HL-60 (cell line): ENCODE measurements around the gene RIPK4.

Experiments used
- DNase-seq, 2 experiments: peaks; one replicate each; pipeline ENCODE4 v3.0.0-alpha.2; 2010 to 2020; ENCODE audit warnings: low read depth in 1 of 2, low spot score in 1 of 2
- H3K27ac ChIP-seq: fragments of 250-450 bp; sonication (Bioruptor Pico); replicated peaks from 2 replicates; pipeline ENCODE4 v1.5.1; 2020; ENCODE audit warnings: mild to moderate bottlenecking, moderate library complexity
- H3K27me3 ChIP-seq: fragments of 250-450 bp; sonication (Bioruptor Pico); 2 replicates; pipeline ENCODE4 v1.5.1; 2021; ENCODE audit warnings: mild to moderate bottlenecking, moderate library complexity; ENCODE audit not compliant: insufficient read depth, poor library complexity, severe bottlenecking
- H3K4me3 ChIP-seq: replicated peaks from 2 replicates; pipeline ENCODE4 v1.5.1; 2011; ENCODE audit warnings: mild to moderate bottlenecking, control low read depth, low read length; ENCODE audit not compliant: insufficient read depth
- CTCF ChIP-seq: IDR thresholded peaks from one replicate; pipeline ENCODE4 v1.5.1; 2011; ENCODE audit warnings: low read length, control low read depth, inconsistent platforms; ENCODE audit not compliant: insufficient read depth
- GABPA ChIP-seq: IDR thresholded peaks from 2 replicates; pipeline ENCODE4 v1.6.1; 2012; ENCODE audit warnings: low read depth
- POLR2AphosphoS5 ChIP-seq: IDR thresholded peaks from 2 replicates; pipeline ENCODE4 v1.6.1; 2012; ENCODE audit warnings: low read depth
- SPI1 ChIP-seq: IDR thresholded peaks from 2 replicates; pipeline ENCODE4 v1.6.1; 2012; ENCODE audit warnings: low read depth, mild to moderate bottlenecking, borderline replicate concordance
- TF ChIP-seq, protein P1 (sequence below): IDR thresholded peaks from 2 replicates; pipeline ENCODE4 v1.6.1; 2012; ENCODE audit warnings: low read depth; ENCODE audit not compliant: insufficient replicate concordance

RIPK4 gene

DNA sequence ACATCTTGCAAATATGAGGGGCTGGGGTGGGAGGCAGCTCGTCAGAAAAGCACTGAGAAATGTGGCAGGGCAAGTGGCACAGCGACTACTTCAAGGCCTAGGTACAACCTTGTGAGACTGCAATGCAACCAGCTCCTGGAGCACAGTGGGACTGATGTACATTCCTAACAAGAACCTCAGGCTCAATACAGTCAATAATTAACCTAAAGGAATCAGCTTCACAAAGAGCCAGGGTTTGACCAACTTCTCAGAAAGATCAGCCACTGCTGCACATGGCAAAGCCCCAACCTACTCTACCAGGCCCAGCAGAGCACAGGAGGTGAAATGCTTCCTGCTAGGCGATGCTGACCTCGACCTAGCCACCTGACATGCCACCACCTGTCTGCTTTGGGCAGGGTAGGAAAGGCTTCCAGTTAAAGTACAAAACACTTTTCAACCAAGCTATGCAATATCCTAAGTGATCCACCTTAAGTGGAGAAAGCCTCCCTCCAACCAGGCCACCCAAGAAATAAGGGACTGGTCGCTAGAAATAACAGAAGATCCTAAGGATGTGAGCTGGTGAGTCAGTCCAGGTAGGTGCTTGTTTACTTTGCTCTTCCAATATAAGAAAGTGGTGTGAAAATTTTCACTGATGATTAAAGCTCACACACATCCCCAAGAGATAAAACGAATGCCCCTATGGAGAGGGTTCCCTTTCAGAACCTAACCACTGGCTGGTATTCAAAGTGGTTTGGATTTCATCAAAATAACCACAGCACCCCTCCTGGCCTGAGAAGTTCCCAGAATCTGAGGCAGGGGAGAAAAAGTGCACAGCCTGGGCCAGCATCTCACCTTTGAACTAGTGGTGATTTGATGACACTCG is 2.1 kb downstream of the RIPK4 start:
- TF ChIP-seq CTCF = no peak
- TF ChIP-seq, protein P1, sequence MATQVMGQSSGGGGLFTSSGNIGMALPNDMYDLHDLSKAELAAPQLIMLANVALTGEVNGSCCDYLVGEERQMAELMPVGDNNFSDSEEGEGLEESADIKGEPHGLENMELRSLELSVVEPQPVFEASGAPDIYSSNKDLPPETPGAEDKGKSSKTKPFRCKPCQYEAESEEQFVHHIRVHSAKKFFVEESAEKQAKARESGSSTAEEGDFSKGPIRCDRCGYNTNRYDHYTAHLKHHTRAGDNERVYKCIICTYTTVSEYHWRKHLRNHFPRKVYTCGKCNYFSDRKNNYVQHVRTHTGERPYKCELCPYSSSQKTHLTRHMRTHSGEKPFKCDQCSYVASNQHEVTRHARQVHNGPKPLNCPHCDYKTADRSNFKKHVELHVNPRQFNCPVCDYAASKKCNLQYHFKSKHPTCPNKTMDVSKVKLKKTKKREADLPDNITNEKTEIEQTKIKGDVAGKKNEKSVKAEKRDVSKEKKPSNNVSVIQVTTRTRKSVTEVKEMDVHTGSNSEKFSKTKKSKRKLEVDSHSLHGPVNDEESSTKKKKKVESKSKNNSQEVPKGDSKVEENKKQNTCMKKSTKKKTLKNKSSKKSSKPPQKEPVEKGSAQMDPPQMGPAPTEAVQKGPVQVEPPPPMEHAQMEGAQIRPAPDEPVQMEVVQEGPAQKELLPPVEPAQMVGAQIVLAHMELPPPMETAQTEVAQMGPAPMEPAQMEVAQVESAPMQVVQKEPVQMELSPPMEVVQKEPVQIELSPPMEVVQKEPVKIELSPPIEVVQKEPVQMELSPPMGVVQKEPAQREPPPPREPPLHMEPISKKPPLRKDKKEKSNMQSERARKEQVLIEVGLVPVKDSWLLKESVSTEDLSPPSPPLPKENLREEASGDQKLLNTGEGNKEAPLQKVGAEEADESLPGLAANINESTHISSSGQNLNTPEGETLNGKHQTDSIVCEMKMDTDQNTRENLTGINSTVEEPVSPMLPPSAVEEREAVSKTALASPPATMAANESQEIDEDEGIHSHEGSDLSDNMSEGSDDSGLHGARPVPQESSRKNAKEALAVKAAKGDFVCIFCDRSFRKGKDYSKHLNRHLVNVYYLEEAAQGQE = no peak
- TF ChIP-seq GABPA = no peak
- TF ChIP-seq POLR2AphosphoS5 = no peak
- no peak for TF ChIP-seq SPI1
- Histone ChIP-seq H3K27ac (no peak overlapping the region), H3K4me3 (no peak overlapping the region), H3K27me3 (peaks cover 47% of the 10 kb centered on the region)
- no peak for DNase-seq

GRCh38 chr21:41763996-41764395 is 2.9 kb downstream of the RIPK4 start:
- TF ChIP-seq, protein P1 = no peak
- H3K4me3 ChIP-seq = no peak overlapping the region

DNA sequence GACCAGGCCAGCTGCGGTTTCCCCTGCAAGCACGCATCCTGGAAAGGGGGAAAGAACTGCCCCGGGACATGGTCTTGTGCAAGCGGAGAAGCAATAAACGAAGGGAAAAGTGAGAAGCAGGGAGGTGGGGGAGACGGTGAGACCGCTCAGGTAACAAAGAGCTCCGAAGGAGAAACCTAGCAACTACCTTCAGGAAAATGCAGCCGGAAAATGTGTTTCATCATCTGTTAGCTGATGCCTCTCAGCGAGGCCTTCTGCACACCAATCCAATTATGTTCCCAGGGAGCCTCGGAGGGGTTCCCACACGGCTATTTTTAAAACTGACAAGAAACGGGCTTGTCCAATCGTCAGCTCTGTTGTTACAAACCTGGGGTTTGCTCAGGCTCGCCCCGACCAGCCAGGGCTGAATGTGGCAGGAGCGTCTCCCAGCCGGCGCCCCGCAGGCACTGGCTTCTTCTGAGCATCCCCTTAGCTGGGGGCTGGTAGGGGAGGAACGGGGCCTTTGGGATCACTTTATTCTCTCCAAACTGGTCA is 3.4 kb downstream of the RIPK4 start:
- no peak for TF ChIP-seq GABPA
- no peak for TF ChIP-seq CTCF
- no peak for TF ChIP-seq POLR2AphosphoS5
- no peak for TF ChIP-seq SPI1
- TF ChIP-seq, protein P1 = no peak
- Histone ChIP-seq H3K27ac (no peak overlapping the region), H3K27me3 (peaks cover 35% of the 10 kb centered on the region), H3K4me3 (no peak overlapping the region)
- no peak for DNase-seq

More at GRCh38 chr21:41763996-41764395, 2.9 kb downstream of the RIPK4 start:
- no peak for DNase-seq
- Histone ChIP-seq H3K27me3 (peaks cover 41% of the 10 kb centered on the region), H3K27ac (no peak overlapping the region)
